Right lobe of liver (tissue), 4 donors: ENCODE measurements around the gene PPP6R3.

Experiments
- POLR2A ChIP-seq: fragments of 450-650 bp; IDR thresholded peaks from one replicate; pipeline ENCODE4 v1.6.1; 2017; ENCODE audit warnings: antibody characterized with exemption, mild to moderate bottlenecking
- TF ChIP-seq, protein P1 (sequence below), 4 donors: fragments of 200-600 bp in 3 of 4; fragments of 450-650 bp in 1 of 4; IDR thresholded peaks; one replicate each; pipeline versions ENCODE4 v1.5.1 to v1.8.0; 2016 to 2022; ENCODE audit warnings: antibody characterized with exemption in 4 of 4, mild to moderate bottlenecking in 2 of 4
- donor health status: DM: no; HTN: no; CAD: no.
- donor health status: DM: no; HTN: no; CAD: no.
- donor health status: DM: no; HTN: yes; CAD: no.

DNA sequence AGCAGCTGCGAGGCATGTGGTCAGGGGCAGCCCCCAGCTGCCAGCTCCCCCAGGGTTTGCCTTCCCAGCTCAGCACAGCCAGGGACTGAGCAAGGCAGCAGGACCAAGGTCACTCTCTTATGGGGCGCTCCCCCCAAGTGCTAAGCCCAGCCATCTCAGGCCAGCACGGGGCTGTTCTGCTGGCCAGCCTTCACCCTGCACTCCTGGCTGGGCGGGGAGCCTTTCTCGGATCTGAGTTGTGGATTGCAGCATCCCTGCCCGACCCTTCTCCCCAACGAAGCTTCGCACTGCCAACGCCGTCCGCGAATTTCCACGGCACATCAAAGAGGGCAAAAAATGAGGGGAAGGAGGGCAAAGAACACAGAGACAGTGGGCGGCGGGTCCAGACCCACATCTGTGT lies 181.3 kb downstream of the PPP6R3 start:
- TF ChIP-seq POLR2A, result no peak
- TF ChIP-seq, protein P1, sequence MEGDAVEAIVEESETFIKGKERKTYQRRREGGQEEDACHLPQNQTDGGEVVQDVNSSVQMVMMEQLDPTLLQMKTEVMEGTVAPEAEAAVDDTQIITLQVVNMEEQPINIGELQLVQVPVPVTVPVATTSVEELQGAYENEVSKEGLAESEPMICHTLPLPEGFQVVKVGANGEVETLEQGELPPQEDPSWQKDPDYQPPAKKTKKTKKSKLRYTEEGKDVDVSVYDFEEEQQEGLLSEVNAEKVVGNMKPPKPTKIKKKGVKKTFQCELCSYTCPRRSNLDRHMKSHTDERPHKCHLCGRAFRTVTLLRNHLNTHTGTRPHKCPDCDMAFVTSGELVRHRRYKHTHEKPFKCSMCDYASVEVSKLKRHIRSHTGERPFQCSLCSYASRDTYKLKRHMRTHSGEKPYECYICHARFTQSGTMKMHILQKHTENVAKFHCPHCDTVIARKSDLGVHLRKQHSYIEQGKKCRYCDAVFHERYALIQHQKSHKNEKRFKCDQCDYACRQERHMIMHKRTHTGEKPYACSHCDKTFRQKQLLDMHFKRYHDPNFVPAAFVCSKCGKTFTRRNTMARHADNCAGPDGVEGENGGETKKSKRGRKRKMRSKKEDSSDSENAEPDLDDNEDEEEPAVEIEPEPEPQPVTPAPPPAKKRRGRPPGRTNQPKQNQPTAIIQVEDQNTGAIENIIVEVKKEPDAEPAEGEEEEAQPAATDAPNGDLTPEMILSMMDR (IDR thresholded peaks at IDR 0.05), result no peak
